Fibroblast of lung (primary cell): Measurements from ENCODE around the gene NAP1L1. TPM values are rescaled to one million over a fixed set of nuclear protein-coding genes. Genes with fewer than 3 reads are reported as not detected.

Source experiments
- DNase-seq, 2 donors: peaks; one replicate each; pipeline versions ENCODE4 v3.0.0 to v3.0.0-alpha.2; 2010; ENCODE audit warnings: low read depth in 2 of 2
- H2AFZ ChIP-seq: 2 replicates; pipeline ENCODE4 v1.5.1; 2012; ENCODE audit warnings: low read length, control low read depth, inconsistent platforms
- H3K27ac ChIP-seq: 2 replicates; pipeline ENCODE4 v1.5.1; 2011; ENCODE audit warnings: low read length, control low read depth; ENCODE audit not compliant: insufficient read depth
- H3K27me3 ChIP-seq: 2 replicates; pipeline ENCODE4 v1.5.1; 2011; ENCODE audit warnings: mild to moderate bottlenecking, low read length; ENCODE audit not compliant: control insufficient read depth, insufficient read depth
- H3K36me3 ChIP-seq: 2 replicates; pipeline ENCODE4 v1.5.1; 2011; ENCODE audit warnings: low read length; ENCODE audit not compliant: control insufficient read depth, insufficient read depth
- H3K4me1 ChIP-seq: 2 replicates; pipeline ENCODE4 v1.5.1; 2011; ENCODE audit warnings: low read length; ENCODE audit not compliant: control insufficient read depth, insufficient read depth; ENCODE audit errors: extremely low read depth
- H3K4me2 ChIP-seq: 2 replicates; pipeline ENCODE4 v1.5.1; 2011; ENCODE audit warnings: low read length, control low read depth; ENCODE audit not compliant: insufficient read depth; ENCODE audit errors: extremely low read depth
- H3K4me3 ChIP-seq, 4 experiments: fragments of 200-600 bp in 1 of 4; sonication (generic) in 1 of 4; replicated peaks in 1 of 4; 2 replicates each; pipeline ENCODE4 v1.5.1; 2011 to 2016; ENCODE audit warnings: low read length in 4 of 4, low read depth in 3 of 4, mild to moderate bottlenecking in 3 of 4, control low read depth in 2 of 4, inconsistent platforms in 1 of 4, mixed read lengths in 1 of 4; ENCODE audit not compliant: insufficient read depth in 1 of 4; ENCODE audit errors: control extremely low read depth in 1 of 4
- H3K79me2 ChIP-seq: 2 replicates; pipeline ENCODE4 v1.5.1; 2012; ENCODE audit warnings: mild to moderate bottlenecking, low read length, inconsistent platforms; ENCODE audit not compliant: control insufficient read depth, insufficient read depth
- H3K9ac ChIP-seq: 2 replicates; pipeline ENCODE4 v1.5.1; 2011; ENCODE audit warnings: mild to moderate bottlenecking, low read length, control low read depth; ENCODE audit not compliant: insufficient read depth
- H3K9me3 ChIP-seq: 2 replicates; pipeline ENCODE4 v1.5.1; 2012; ENCODE audit warnings: low read depth, low read length; ENCODE audit not compliant: control insufficient read depth, insufficient read depth
- H4K20me1 ChIP-seq: 2 replicates; pipeline ENCODE4 v1.5.1; 2011; ENCODE audit warnings: low read length; ENCODE audit not compliant: control insufficient read depth, insufficient read depth; ENCODE audit errors: extremely low read depth
- CTCF ChIP-seq, 2 donors: IDR thresholded peaks in 1 of 2; conservative IDR thresholded peaks in 1 of 2; 1 replicate in 1 of 2; 2 replicates in 1 of 2; pipeline ENCODE4 v1.5.1; 2011 to 2012; ENCODE audit warnings: low read length in 2 of 2, control low read depth in 1 of 2, inconsistent platforms in 1 of 2, low read depth in 1 of 2, mild to moderate bottlenecking in 1 of 2
- EZH2 ChIP-seq: IDR thresholded peaks from 2 replicates; pipeline ENCODE4 v1.5.1; 2012; ENCODE audit warnings: low read length, control low read depth, mild to moderate bottlenecking; ENCODE audit errors: missing control alignments
- polyA plus RNA-seq, 2 donors: library from polyadenylated mRNA; depleted of rRNA in 1 of 2; stranded (reverse) in 1 of 2; unstranded in 1 of 2; fragments of >200 nt; gene quantifications; 2 replicates each; pipeline ENCODE4 v1.2.1, GENCODE V29; 2011 to 2012; ENCODE audit warnings: missing spikeins in 1 of 2
- total RNA-seq: library from RNA; depleted of rRNA; stranded (reverse); fragments of >200 nt; gene quantifications from 2 replicates; pipeline ENCODE4 v1.2.1, GENCODE V29; 2014

Gene NAP1L1
- total and polyA plus RNA-seq, 2 donors (not counting 1 experiment from before 2014, with no cell fraction given), result 275 to 695 TPM

GRCh38 chr12:76055393-76055792, 29.1 kb downstream of the NAP1L1 start:
- H3K9ac ChIP-seq, result no peak overlapping the region
- H3K9me3 ChIP-seq, result no peaks in the 10 kb centered on the region
- H3K27me3 ChIP-seq, result no peaks in the 10 kb centered on the region
- no peak overlapping the region for H3K4me3 ChIP-seq
- DNase-seq, result no peak
- H3K36me3 ChIP-seq, result peaks cover 11% of the 10 kb centered on the region
- no peaks in the 10 kb centered on the region for H4K20me1 ChIP-seq
- peaks cover 6% of the 10 kb centered on the region for H3K79me2 ChIP-seq
- no peak overlapping the region for H2AFZ ChIP-seq
- peak in 1 of 2 donors; percentile 6 for TF ChIP-seq CTCF (conservative IDR thresholded peaks at IDR 0.05 in 1 of 2, IDR thresholded peaks at IDR 0.05 in 1 of 2; ENCODE audit: low read depth in 1 of 2, low read length in 2 of 2)
- TF ChIP-seq EZH2, result no peak
- no peak overlapping the region for H3K27ac ChIP-seq
- no peaks in the 10 kb centered on the region for H3K4me1 ChIP-seq
- H3K4me2 ChIP-seq, result no peak overlapping the region

GRCh38 chr12:76049575-76050251, 34.8 kb downstream of the NAP1L1 start:
- no peaks in the 10 kb centered on the region for H3K4me1 ChIP-seq
- no peak overlapping the region for H2AFZ ChIP-seq

GRCh38 chr12:76047742-76048141, 36.7 kb downstream of the NAP1L1 start:
- H3K36me3 ChIP-seq, result peaks cover 16% of the 10 kb centered on the region
- TF ChIP-seq EZH2, result no peak
- TF ChIP-seq CTCF (conservative IDR thresholded peaks at IDR 0.05 in 1 of 2, IDR thresholded peaks at IDR 0.05 in 1 of 2; ENCODE audit: low read depth in 1 of 2, low read length in 2 of 2), result no peak
- no peak overlapping the region for H3K4me3 ChIP-seq
- no peaks in the 10 kb centered on the region for H3K9me3 ChIP-seq
- H3K27ac ChIP-seq, result no peak overlapping the region
- no peak overlapping the region for H2AFZ ChIP-seq
- no peak overlapping the region for H3K9ac ChIP-seq
- DNase-seq, result peak in 1 of 2 donors; percentile 29
- no peaks in the 10 kb centered on the region for H3K27me3 ChIP-seq
- H3K79me2 ChIP-seq, result no peaks in the 10 kb centered on the region
- H3K4me2 ChIP-seq, result no peak overlapping the region
- no peaks in the 10 kb centered on the region for H4K20me1 ChIP-seq
- H3K4me1 ChIP-seq, result no peaks in the 10 kb centered on the region

More at GRCh38 chr12:76049575-76050251, 34.8 kb downstream of the NAP1L1 start:
- DNase-seq, result no peak
- Histone ChIP-seq H3K27ac (no peak overlapping the region), H3K4me3 (no peak overlapping the region), H3K9me3 (no peaks in the 10 kb centered on the region), H3K79me2 (no peaks in the 10 kb centered on the region), H3K27me3 (no peaks in the 10 kb centered on the region), H3K4me2 (no peak overlapping the region), H3K36me3 (peaks cover 12% of the 10 kb centered on the region), H3K9ac (no peak overlapping the region), H4K20me1 (no peaks in the 10 kb centered on the region)
- TF ChIP-seq CTCF (conservative IDR thresholded peaks at IDR 0.05 in 1 of 2, IDR thresholded peaks at IDR 0.05 in 1 of 2; ENCODE audit: low read depth in 1 of 2, low read length in 2 of 2), result no peak
- TF ChIP-seq EZH2, result no peak
